K562 (cell line): Measurements from ENCODE around the gene DUXB. TPM values are rescaled to one million over a fixed set of nuclear protein-coding genes. Genes with fewer than 3 reads are reported as not detected.

Source experiments
- ATAC-seq: fragments of 200-7000 bp; cut with Tn5 transposase; 3 replicates; pipeline ENCODE4 v1.9.1; 2020; ENCODE audit warnings: moderate library complexity
- BruUV-seq: library from RNA; stranded (reverse); fragments of 400-500 nt; replicated peaks from 2 replicates; lab custom pipeline; 2021; lab: Mats Ljungman, UMichigan
- CTCF ChIA-PET: fragments of 300-600 bp; formaldehyde crosslinking; extraction: SDS; loops from one replicate; lab custom pipeline; 2021; ENCODE audit warnings: low intra/inter-chr PET ratio; lab: Yijun Ruan, JAX
- POLR2A ChIA-PET: fragments of 300-600, 350-650 bp; sonication (Branson Sonifier 250); formaldehyde crosslinking; extraction: SDS; loops from one replicate; lab custom pipeline; 2021; ENCODE audit warnings: antibody characterized with exemption, inconsistent platforms; lab: Yijun Ruan, JAX
- DNase-seq, 4 experiments: peaks; one replicate each; pipeline versions ENCODE4 v3.0.0 to v3.0.0-alpha.2; 2011 to 2018; ENCODE audit warnings: low spot score in 3 of 4, mixed read lengths in 3 of 4; ENCODE audit errors: extremely low read depth in 1 of 4
- FAIRE-seq: peaks from 2 replicates; lab custom pipeline; 2011; peaks lifted over from hg19 to GRCh38; lab: Jason Lieb, UNC
- H2AFZ ChIP-seq: 2 replicates; pipeline ENCODE4 v1.6.0; 2011; ENCODE audit warnings: low read depth, low read length, control low read depth, inconsistent platforms
- H3K27ac ChIP-seq: fragments of 200-600 bp; 3 replicates; pipeline ENCODE4 v1.8.0; 2011; ENCODE audit warnings: low read depth, mild to moderate bottlenecking, control low read depth, inconsistent platforms, low read length, moderate library complexity, mixed read lengths; ENCODE audit errors: extremely low read depth
- H3K27me3 ChIP-seq, 2 experiments: fragments of 300-600 bp in 1 of 2; 2 replicates in 1 of 2; 3 replicates in 1 of 2; pipeline versions ENCODE4 v1.6.0 to v1.8.0; 2011; ENCODE audit warnings: inconsistent platforms in 2 of 2, low read length in 2 of 2, mild to moderate bottlenecking in 1 of 2, mixed read lengths in 1 of 2, moderate library complexity in 1 of 2; ENCODE audit not compliant: control insufficient read depth in 2 of 2, insufficient read depth in 2 of 2
- H3K36me3 ChIP-seq: fragments of 300-600 bp; 3 replicates; pipeline ENCODE4 v1.8.0; 2011; ENCODE audit warnings: mild to moderate bottlenecking, low read length, inconsistent platforms; ENCODE audit not compliant: control insufficient read depth, insufficient read depth
- H3K4me1 ChIP-seq, 2 experiments: fragments of 200-600 bp in 1 of 2; replicated peaks in 1 of 2; 2 replicates in 1 of 2; 3 replicates in 1 of 2; pipeline versions ENCODE4 v1.5.1 to v1.8.0; 2011; ENCODE audit warnings: inconsistent platforms in 2 of 2, low read length in 2 of 2, mild to moderate bottlenecking in 1 of 2, mixed read lengths in 1 of 2, moderate library complexity in 1 of 2; ENCODE audit not compliant: control insufficient read depth in 2 of 2, insufficient read depth in 2 of 2
- H3K4me2 ChIP-seq: 2 replicates; pipeline ENCODE4 v1.6.1; 2011; ENCODE audit warnings: low read length, control low read depth, inconsistent platforms, mixed read lengths; ENCODE audit not compliant: insufficient read depth
- H3K4me3 ChIP-seq: fragments of 200-600 bp; sonication (generic), shearing (Covaris generic); 2 replicates; pipeline ENCODE4 v1.5.1; 2016; ENCODE audit warnings: control low read depth, inconsistent platforms
- H3K79me2 ChIP-seq: fragments of 200-600 bp; 3 replicates; pipeline ENCODE4 v1.8.0; 2011; ENCODE audit warnings: low read length, inconsistent platforms; ENCODE audit not compliant: control insufficient read depth, insufficient read depth
- H3K9ac ChIP-seq, 2 experiments: 2 replicates each; pipeline versions ENCODE4 v1.6.0 to v1.6.1; 2011; ENCODE audit warnings: low read depth in 2 of 2, low read length in 2 of 2, control low read depth in 1 of 2, inconsistent platforms in 1 of 2, mild to moderate bottlenecking in 1 of 2, mixed read lengths in 1 of 2; ENCODE audit not compliant: insufficient read depth in 1 of 2
- H3K9me1 ChIP-seq: one replicate; pipeline ENCODE4 v1.6.0; 2011; ENCODE audit warnings: inconsistent platforms, mild to moderate bottlenecking, low read length, moderate library complexity; ENCODE audit not compliant: control insufficient read depth, insufficient read depth
- H3K9me3 ChIP-seq: replicated peaks from 2 replicates; pipeline ENCODE4 v1.5.1; 2011; ENCODE audit warnings: low read depth, low read length, inconsistent platforms; ENCODE audit not compliant: control insufficient read depth, insufficient read depth
- H4K20me1 ChIP-seq: replicated peaks from 2 replicates; pipeline ENCODE4 v1.6.1; 2011; ENCODE audit warnings: low read length, inconsistent platforms, mixed read lengths; ENCODE audit not compliant: control insufficient read depth, insufficient read depth
- CBFA2T3 ChIP-seq: fragments of 450-650 bp; IDR thresholded peaks from 2 replicates; pipeline ENCODE4 v1.6.1; 2017
- CCAR2 ChIP-seq: fragments of 200-400 bp; formaldehyde crosslinking; IDR thresholded peaks from 2 replicates; pipeline ENCODE4 v1.6.1; 2017; ENCODE audit warnings: mild to moderate bottlenecking, low read depth, low read length
- CTBP1 ChIP-seq: fragments of 450-650 bp; IDR thresholded peaks from 2 replicates; pipeline ENCODE4 v1.6.1; 2016; ENCODE audit warnings: borderline replicate concordance
- EGR1 ChIP-seq: fragments of 450-650 bp; conservative IDR thresholded peaks from 2 replicates; pipeline ENCODE4 v1.6.1; 2017; ENCODE audit warnings: mild to moderate bottlenecking
- FOXA3 ChIP-seq, 2 experiments: fragments of 450-650 bp in 1 of 2; sonication (generic) in 1 of 2; formaldehyde crosslinking; IDR thresholded peaks in 1 of 2; conservative IDR thresholded peaks in 1 of 2; 2 replicates each; pipeline versions ENCODE4 v1.4.0 to v1.8.0; 2020 to 2022; ENCODE audit warnings: mild to moderate bottlenecking in 2 of 2, missing genetic modification reagents in 1 of 2
- FOXP1 ChIP-seq: sonication (generic); formaldehyde crosslinking; IDR thresholded peaks from 2 replicates; pipeline ENCODE4 v1.8.0; 2022; ENCODE audit warnings: mild to moderate bottlenecking, missing genetic modification reagents
- KDM1A ChIP-seq, 2 experiments: fragments of 450-650 bp; IDR thresholded peaks; 2 replicates each; pipeline ENCODE4 v1.6.1; 2016; ENCODE audit warnings: mild to moderate bottlenecking in 2 of 2
- MEIS2 ChIP-seq: fragments of 450-650 bp; IDR thresholded peaks from 2 replicates; pipeline ENCODE4 v1.6.1; 2014; ENCODE audit warnings: mild to moderate bottlenecking; ENCODE audit not compliant: partially characterized antibody
- PML ChIP-seq: IDR thresholded peaks from 2 replicates; pipeline ENCODE4 v1.6.1; 2012; ENCODE audit warnings: low read length, inconsistent platforms
- RCOR1 ChIP-seq, 2 experiments: IDR thresholded peaks; 2 replicates each; pipeline ENCODE4 v1.6.1; 2012; ENCODE audit warnings: low read depth in 2 of 2, low read length in 2 of 2, borderline replicate concordance in 1 of 2, improper control_type of control experiment in 1 of 2
- RFX1 ChIP-seq: fragments of 450-650 bp; IDR thresholded peaks from 2 replicates; pipeline ENCODE4 v1.6.1; 2016; ENCODE audit warnings: mild to moderate bottlenecking, moderate library complexity
- ZBTB12 ChIP-seq: fragments of 250-450 bp; sonication (Bioruptor Pico); IDR thresholded peaks from 2 replicates; pipeline ENCODE4 v1.4.0; 2020
- ZNF184 ChIP-seq: sonication (generic); formaldehyde crosslinking; IDR thresholded peaks from 2 replicates; pipeline ENCODE4 v1.5.0; 2020; ENCODE audit warnings: missing genetic modification reagents
- ZNF586 ChIP-seq: fragments of 450-650 bp; formaldehyde crosslinking; conservative IDR thresholded peaks from 2 replicates; pipeline ENCODE4 v1.4.0; 2020; ENCODE audit warnings: mild to moderate bottlenecking, moderate library complexity
- WGBS: fragments of 100-300 bp; shearing (Covaris generic); methylation state at CpG from one replicate; pipeline ENCODE4 v1.1.6; 2016; ENCODE audit warnings: low coverage, mixed read lengths; ENCODE audit not compliant: insufficient coverage; ENCODE audit errors: missing lambda C conversion rate; 5-methylcytosine and 5-hydroxymethylcytosine counted together
- in situ Hi-C: fragments of 300-500 bp; cut with MboI; formaldehyde crosslinking; loops from 4 replicates; pipeline ENCODE4 v1.15.0; 2018; ENCODE audit warnings: inconsistent platforms, mixed read lengths
- intact Hi-C: fragments of 100-400 bp; cut with micrococcal nuclease; formaldehyde crosslinking; loops from 2 replicates; pipeline ENCODE4 v1.14.2; 2022
- polyA plus RNA-seq, 8 experiments: library from polyadenylated mRNA; depleted of rRNA in 4 of 8; stranded (reverse) in 5 of 8; unstranded in 3 of 8; fragments of >200 nt; fragmentation: Nextera tagmentation in 2 of 8; fragmentation: Illumina TruSeq in 1 of 8; extraction: Ambion mirVana in 2 of 8; extraction: Trizol in 1 of 8; gene quantifications; 2 replicates each; pipeline versions ENCODE4 v1.2.1 to v1.2.3, GENCODE V29; 2011 to 2014; ENCODE audit warnings: inconsistent platforms in 1 of 8, missing spikeins in 1 of 8
- total RNA-seq, 7 experiments: library from RNA; depleted of rRNA in 6 of 7; stranded (reverse); fragments of >200 nt in 6 of 7; fragmentation: Illumina TruSeq in 2 of 7; extraction: Trizol in 2 of 7; gene quantifications; 2 replicates each; pipeline versions ENCODE4 v1.2.1 to v1.2.3, GENCODE V29; 2011 to 2021; ENCODE audit warnings: low replicate concordance in 1 of 7
- TF ChIP-seq, protein P1 (sequence below): fragments of 450-650 bp; IDR thresholded peaks from 2 replicates; pipeline ENCODE4 v1.6.1; 2016
- TF ChIP-seq, protein P2 (sequence below), 2 experiments: IDR thresholded peaks in 1 of 2; conservative IDR thresholded peaks in 1 of 2; 2 replicates each; pipeline ENCODE4 v1.6.1; 2016; ENCODE audit warnings: low read depth in 2 of 2, mild to moderate bottlenecking in 1 of 2, missing compliant biosample characterization in 1 of 2, missing genetic modification characterization in 1 of 2, moderate library complexity in 1 of 2

DUXB gene
- total and polyA plus RNA-seq, 9 of the 15 experiments (the other 6 are each of a cell fraction or from before 2014, with no cell fraction given) = not detected

DNA sequence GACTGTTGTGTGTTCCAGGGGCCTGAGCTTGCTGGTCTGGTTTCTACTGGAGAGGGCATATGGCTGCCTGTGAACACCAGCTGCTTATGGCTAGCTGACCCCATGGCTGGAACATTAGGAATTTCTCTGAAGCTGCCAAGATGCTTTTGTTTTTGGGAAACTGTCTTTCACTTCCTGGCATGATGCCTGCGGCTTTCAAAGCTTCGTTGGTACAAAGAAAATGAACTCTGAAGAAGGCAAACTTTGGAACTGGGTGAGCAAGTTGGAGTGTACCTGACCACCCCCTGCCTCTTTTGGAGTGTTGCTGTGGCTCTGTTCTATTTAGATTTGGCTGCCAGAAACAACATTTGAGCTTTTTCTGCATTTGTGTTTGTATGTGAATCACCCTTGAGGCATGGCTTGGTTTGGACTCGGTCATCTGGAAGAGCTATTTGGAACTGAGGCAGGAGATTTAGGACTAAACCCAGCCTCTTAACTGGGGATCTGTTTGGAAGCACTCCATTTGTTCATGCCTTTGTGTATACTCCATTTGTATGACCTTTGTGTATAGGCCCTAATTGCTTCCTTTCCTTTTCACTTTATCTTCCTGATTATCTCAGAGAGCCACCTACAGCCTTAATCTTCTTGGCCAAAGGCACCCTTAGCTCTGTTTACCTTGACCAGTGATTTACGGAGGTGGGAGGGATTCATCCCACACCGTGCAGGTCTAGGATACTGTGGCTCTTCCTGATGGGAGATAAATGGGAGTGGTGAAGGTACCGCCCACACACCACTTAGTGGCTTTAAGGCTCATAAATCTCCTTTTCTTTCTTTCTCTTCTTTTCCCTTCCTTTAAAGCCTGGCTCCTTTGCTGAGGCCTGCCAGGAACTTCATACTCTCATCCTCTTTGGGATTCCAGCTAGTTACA, 32.3 kb upstream of the DUXB start:
- ChIA-PET CTCF (interaction anchor here (0.7 kb wide), 1 partner anchor 534 kb away, joined by 3 read pairs; no protein-coding TSS in a partner anchor), POLR2A (interaction anchor here (0.5 to 0.8 kb wide), 2 partner anchors 14 to 112 kb away, joined by 3 read pairs; no protein-coding TSS in a partner anchor)
- Histone ChIP-seq H3K36me3 (no peaks in the 10 kb centered on the region), H3K27ac (no peak overlapping the region), H3K4me1 (no peaks in the 10 kb centered on the region), H3K9ac (no peak overlapping the region), H3K9me3 (no peaks in the 10 kb centered on the region)
- intact Hi-C loops = no loop called here
- peak; percentile 31; the same call in 1 of the 3 replicates for ATAC-seq
- TF ChIP-seq ZNF586 (CRISPR knock-in tag) (no peak), KDM1A (IDR thresholded peaks at IDR 0.05) (peak; percentile 44 to 50; a peak in 2 of 4 replicates), CBFA2T3 (peak; percentile 51), PML (no peak), RCOR1 (IDR thresholded peaks at IDR 0.05; ENCODE audit: borderline replicate concordance in 1 of 2, low read depth in 2 of 2, low read length in 2 of 2) (peak in 1 of 2 experiments; percentile 40; a peak in 2 of 4 replicates), MEIS2 (peak; percentile 48), FOXA3 (CRISPR knock-in tag; conservative IDR thresholded peaks at IDR 0.05 in 1 of 2, IDR thresholded peaks at IDR 0.05 in 1 of 2) (0 out of 4 replicates have a peak, but pooled peaks of 1 of the 2 experiments have one; percentile 19), FOXP1 (no peak), ZNF184 (CRISPR knock-in tag) (no peak), RFX1 (no peak), CCAR2 (no peak), CTBP1 (peak; percentile 43; the same call in 1 of the 2 replicates), ZBTB12 (no peak), EGR1 (peak; percentile 69)
- TF ChIP-seq, protein P1, sequence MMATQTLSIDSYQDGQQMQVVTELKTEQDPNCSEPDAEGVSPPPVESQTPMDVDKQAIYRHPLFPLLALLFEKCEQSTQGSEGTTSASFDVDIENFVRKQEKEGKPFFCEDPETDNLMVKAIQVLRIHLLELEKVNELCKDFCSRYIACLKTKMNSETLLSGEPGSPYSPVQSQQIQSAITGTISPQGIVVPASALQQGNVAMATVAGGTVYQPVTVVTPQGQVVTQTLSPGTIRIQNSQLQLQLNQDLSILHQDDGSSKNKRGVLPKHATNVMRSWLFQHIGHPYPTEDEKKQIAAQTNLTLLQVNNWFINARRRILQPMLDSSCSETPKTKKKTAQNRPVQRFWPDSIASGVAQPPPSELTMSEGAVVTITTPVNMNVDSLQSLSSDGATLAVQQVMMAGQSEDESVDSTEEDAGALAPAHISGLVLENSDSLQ = peak; percentile 14; the same call in 1 of the 2 replicates
- TF ChIP-seq, protein P2, sequence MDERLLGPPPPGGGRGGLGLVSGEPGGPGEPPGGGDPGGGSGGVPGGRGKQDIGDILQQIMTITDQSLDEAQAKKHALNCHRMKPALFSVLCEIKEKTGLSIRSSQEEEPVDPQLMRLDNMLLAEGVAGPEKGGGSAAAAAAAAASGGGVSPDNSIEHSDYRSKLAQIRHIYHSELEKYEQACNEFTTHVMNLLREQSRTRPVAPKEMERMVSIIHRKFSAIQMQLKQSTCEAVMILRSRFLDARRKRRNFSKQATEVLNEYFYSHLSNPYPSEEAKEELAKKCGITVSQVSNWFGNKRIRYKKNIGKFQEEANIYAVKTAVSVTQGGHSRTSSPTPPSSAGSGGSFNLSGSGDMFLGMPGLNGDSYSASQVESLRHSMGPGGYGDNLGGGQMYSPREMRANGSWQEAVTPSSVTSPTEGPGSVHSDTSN (CRISPR knock-in tag; IDR thresholded peaks at IDR 0.05; ENCODE audit: low read depth) = no peak
- TF ChIP-seq, protein P2 (tag; conservative IDR thresholded peaks at IDR 0.05; ENCODE audit: low read depth) = peak; percentile 55
- TF ChIP-seq, all 486 proteins: peak for 9
- BruUV-seq = no TSS peak
- no peaks in the 10 kb centered on the region for H3K9me1 ChIP-seq
- no peaks in the 10 kb centered on the region for H4K20me1 ChIP-seq
- peaks cover 0 to 7% of the 10 kb centered on the region in 2 experiments; a peak in 1 of 5 replicates for H3K27me3 ChIP-seq
- no peak overlapping the region for H3K4me2 ChIP-seq
- no peak overlapping the region for H2AFZ ChIP-seq
- no peaks in the 10 kb centered on the region for H3K79me2 ChIP-seq
- DNase-seq (peak in 1 of 4 experiments; percentile 6), FAIRE-seq (no peak)
- H3K4me3 ChIP-seq = no peak overlapping the region
- WGBS = 3% methylated on average over 6 of the region's 6 CpGs
- in situ Hi-C loops = no loop called here
